ENCODE data around the gene ERN2.

DNA sequence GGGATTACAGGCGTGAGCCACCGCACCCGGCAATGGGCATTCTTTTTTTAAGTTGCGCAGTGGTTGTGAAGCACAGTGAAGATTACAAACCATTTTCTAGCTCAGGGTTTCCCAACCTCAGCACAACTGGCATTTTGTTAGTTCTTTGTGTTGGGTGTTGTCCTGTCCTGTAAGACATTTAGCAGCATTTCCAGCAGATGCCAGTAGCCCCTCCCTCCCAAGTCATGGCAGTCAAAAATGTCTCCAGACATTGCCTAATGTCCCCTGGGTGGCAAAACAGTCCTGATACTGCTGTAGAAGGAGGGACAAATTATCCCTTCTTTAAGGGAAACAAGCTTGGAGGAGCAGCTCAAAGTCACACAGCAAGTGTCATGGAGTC is 18.8 kb downstream of the ERN2 start:
- TF ChIP-seq EZH2 (IDR thresholded peaks at IDR 0.05): no peak
- TF ChIP-seq POLR2AphosphoS5 (IDR thresholded peaks at IDR 0.05; ENCODE audit: borderline replicate concordance, low read depth, low read length): no peak
